ENCODE data around the gene SLC16A1.
"Not testable (repeated sequence)": the region's sequence is repeated elsewhere in the genome, so short reads cannot be mapped to it uniquely, and the experiment has no call there.

DNA sequence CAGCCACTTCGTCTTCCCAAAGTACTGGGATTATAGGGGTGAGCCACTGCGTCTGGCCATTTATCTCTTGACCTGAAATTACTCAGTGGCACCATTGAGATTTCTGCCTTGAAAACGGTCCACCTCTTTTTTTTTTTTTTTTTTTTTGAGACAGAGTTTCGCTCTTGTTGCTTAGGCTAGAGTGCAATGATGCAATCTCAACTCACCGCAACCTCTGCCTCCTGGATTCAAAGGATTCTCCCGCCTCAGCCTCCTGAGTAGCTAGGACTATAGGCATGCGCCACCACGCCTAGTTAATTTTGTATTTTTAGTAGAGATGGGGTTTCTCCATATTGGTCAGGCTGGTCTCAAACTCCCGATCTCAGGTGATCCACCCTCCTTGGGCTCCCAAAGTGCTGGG is 39.0 kb upstream of the SLC16A1 start:
- TF ChIP-seq, protein P1, sequence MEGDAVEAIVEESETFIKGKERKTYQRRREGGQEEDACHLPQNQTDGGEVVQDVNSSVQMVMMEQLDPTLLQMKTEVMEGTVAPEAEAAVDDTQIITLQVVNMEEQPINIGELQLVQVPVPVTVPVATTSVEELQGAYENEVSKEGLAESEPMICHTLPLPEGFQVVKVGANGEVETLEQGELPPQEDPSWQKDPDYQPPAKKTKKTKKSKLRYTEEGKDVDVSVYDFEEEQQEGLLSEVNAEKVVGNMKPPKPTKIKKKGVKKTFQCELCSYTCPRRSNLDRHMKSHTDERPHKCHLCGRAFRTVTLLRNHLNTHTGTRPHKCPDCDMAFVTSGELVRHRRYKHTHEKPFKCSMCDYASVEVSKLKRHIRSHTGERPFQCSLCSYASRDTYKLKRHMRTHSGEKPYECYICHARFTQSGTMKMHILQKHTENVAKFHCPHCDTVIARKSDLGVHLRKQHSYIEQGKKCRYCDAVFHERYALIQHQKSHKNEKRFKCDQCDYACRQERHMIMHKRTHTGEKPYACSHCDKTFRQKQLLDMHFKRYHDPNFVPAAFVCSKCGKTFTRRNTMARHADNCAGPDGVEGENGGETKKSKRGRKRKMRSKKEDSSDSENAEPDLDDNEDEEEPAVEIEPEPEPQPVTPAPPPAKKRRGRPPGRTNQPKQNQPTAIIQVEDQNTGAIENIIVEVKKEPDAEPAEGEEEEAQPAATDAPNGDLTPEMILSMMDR (IDR thresholded peaks at IDR 0.05; ENCODE audit: insufficient read depth, low read length), result not testable (repeated sequence)
- not testable (repeated sequence) for TF ChIP-seq GABPA (IDR thresholded peaks at IDR 0.05; ENCODE audit: low read depth)
